ENCODE results near the gene ZNF804B. TPM values are rescaled to one million over a fixed set of nuclear protein-coding genes. Genes with fewer than 3 reads are reported as not detected.

The ZNF804B gene
- total and polyA plus RNA-seq, 9 of the 15 experiments (the other 6 are each of a cell fraction or from before 2014, with no cell fraction given), result 0.04 to 0.22 (median 0.09) TPM; not detected in 6

- TF ChIP-seq ZBTB9 (CRISPR knock-in tag; IDR thresholded peaks at IDR 0.05) (no peak), RREB1 (CRISPR knock-in tag; IDR thresholded peaks at IDR 0.05) (no peak), NKRF (IDR thresholded peaks at IDR 0.05; ENCODE audit: borderline replicate concordance) (no peak), POLR2A (conservative IDR thresholded peaks at IDR 0.05) (no peak), RBM14 (IDR thresholded peaks at IDR 0.05; ENCODE audit: borderline replicate concordance, insufficient read depth, low read depth, low read length) (no peak), ZNF408 (CRISPR knock-in tag; IDR thresholded peaks at IDR 0.05; ENCODE audit: low read depth) (no peak), THAP12 (CRISPR knock-in tag; IDR thresholded peaks at IDR 0.05) (no peak), STAG1 (CRISPR knock-in tag; IDR thresholded peaks at IDR 0.05; ENCODE audit: borderline replicate concordance) (no peak), ZBTB49 (CRISPR knock-in tag; IDR thresholded peaks at IDR 0.05; ENCODE audit: borderline replicate concordance) (no peak), STAT6 (CRISPR knock-in tag; IDR thresholded peaks at IDR 0.05) (no peak)
Measured at GRCh38 chr7:89053130-89053529, 293.6 kb downstream of the ZNF804B start (continued).

Measured in K562 (cell line).